ENCODE results near the gene TMEM141. TPM values are rescaled to one million over a fixed set of nuclear protein-coding genes. Genes with fewer than 3 reads are reported as not detected.

Gene TMEM141
- total and polyA plus RNA-seq, 2 of the 8 experiments (the other 6 are each of a cell fraction or from before 2014, with no cell fraction given): 51.1 to 137 TPM

GRCh38 chr9:136746621-136747020 is 44.5 kb upstream of the TMEM141 start (continued):
- TF ChIP-seq, protein P1, sequence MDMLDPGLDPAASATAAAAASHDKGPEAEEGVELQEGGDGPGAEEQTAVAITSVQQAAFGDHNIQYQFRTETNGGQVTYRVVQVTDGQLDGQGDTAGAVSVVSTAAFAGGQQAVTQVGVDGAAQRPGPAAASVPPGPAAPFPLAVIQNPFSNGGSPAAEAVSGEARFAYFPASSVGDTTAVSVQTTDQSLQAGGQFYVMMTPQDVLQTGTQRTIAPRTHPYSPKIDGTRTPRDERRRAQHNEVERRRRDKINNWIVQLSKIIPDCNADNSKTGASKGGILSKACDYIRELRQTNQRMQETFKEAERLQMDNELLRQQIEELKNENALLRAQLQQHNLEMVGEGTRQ (IDR thresholded peaks at IDR 0.05; ENCODE audit: low read length): no peak
- TF ChIP-seq JUN (IDR thresholded peaks at IDR 0.05; ENCODE audit: low read depth, low read length): no peak
- no peak for TF ChIP-seq EP300 (IDR thresholded peaks at IDR 0.05; ENCODE audit: borderline replicate concordance in 1 of 2, low read depth in 2 of 2, low read length in 2 of 2)
- TF ChIP-seq CREB1 (IDR thresholded peaks at IDR 0.05): no peak
- no peak for TF ChIP-seq CHD7 (IDR thresholded peaks at IDR 0.05; ENCODE audit: insufficient replicate concordance, low read length)

Data from H1 (cell line).